Iris pigment epithelial cell (primary cell): ENCODE results near the gene SIMC1.
A peak's percentile ranks its signal among the peaks of the same experiment; 100 is the strongest.
"Not testable (repeated sequence)": the region's sequence is repeated elsewhere in the genome, so short reads cannot be mapped to it uniquely, and the experiment has no call there.

Experiments
- DNase-seq: peaks from one replicate; pipeline ENCODE4 v3.0.0-alpha.2; 2011; ENCODE audit warnings: low read depth

Gene SIMC1

DNA sequence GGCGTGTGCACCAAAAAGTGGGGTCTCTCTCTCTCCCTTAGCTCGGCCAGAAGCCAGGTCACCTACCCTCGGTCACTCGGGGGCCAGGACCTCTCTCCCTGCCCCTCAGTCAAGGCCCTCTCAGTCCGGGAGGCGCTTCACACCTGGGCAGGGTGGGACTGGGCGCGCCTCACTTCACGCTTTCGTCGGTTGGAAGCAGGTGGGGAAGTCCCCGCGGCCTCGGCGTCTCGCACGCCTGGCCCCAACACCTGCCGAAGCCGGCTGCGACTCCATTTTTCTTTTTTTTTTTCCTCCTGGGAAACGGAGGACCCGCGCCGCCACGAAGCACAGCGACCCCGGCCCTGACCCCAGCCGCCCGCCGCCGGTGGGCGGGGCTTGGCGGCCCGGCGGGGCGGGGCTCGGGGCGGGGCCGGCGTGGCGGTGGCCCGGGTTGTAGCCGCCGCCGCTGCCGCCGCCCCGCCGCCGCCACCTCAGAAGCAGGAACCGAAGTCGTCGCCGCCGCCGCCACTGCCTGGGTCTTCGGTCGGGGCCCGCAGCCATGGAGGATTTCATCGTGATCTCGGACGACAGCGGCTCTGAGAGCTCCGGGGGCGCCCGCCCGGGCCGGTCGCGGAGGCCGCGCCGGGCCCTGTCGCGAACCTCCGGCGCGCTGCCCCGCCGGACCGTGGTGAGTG, at the start of gene SIMC1:
Gene SIMC1, plus strand, starts transcription at position 454 of the 674 bp plus-strand sequence. Its CDS starts 85 bp downstream, at position 539.
- not testable (repeated sequence) for DNase-seq

GRCh38 chr5:176188506-176189193, 49.6 kb upstream of the SIMC1 start:
- DNase-seq = no peak

GRCh38 chr5:176189857-176190256, 48.4 kb upstream of the SIMC1 start:
- no peak for DNase-seq

- no peak for DNase-seq
These were observed 47.1 kb upstream of the SIMC1 start for GRCh38 chr5:176190886-176191755.

DNA sequence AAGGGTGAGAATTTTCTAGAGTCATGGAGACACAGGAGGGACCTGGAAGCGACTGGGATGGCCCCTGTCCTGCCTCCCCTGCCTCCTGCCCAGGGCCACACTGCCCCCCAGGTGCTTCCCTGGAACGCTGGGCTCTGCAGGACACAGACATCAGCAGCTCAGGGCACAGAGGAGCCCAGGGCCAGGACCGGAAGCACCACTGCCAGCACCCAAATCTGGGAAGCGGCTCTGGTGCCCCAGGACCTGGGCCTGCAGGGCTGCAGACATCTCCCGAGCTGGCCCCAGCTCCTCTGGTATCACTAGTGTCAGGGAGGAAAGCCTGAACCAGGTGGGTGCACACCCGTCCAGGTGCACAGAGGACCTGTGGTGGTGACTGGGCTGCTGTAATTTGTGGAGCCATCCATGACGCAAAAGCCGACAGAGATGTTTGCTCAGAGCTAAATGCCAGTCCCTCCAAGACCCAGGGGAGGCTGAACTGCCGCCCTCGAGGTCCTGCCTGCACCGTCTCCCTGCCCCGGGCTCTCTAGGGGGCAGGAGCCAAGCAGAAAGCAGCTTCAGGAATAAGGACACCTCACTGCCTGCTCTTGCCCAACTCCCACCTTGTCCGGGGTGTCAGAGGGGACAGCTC, 46.0 kb upstream of the SIMC1 start:
- DNase-seq = no peak

- DNase-seq = not testable (repeated sequence)
These were observed 45.5 kb upstream of the SIMC1 start for GRCh38 chr5:176192722-176193117.

GRCh38 chr5:176193636-176194035, 44.6 kb upstream of the SIMC1 start:
- not testable (repeated sequence) for DNase-seq

GRCh38 chr5:176194238-176195083, 43.8 kb upstream of the SIMC1 start:
- DNase-seq = not testable (repeated sequence)

DNA sequence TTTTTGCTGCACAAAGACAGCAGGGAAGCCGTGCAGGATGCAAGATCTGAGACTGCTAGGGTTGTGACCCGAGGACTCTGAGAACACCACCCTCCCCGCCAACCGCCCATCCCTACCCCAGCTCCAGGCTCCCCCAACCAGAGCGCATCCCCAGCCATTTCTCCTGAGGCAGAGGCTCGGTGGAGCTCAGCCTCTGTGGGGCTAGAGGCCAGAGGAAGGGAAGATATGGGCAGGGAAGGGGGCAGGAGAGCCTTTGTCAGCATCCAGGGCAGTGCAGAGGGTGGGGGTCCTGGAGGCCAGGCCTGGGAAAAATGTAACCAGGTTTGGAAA, 43.2 kb upstream of the SIMC1 start:
- DNase-seq = not testable (repeated sequence)

DNA sequence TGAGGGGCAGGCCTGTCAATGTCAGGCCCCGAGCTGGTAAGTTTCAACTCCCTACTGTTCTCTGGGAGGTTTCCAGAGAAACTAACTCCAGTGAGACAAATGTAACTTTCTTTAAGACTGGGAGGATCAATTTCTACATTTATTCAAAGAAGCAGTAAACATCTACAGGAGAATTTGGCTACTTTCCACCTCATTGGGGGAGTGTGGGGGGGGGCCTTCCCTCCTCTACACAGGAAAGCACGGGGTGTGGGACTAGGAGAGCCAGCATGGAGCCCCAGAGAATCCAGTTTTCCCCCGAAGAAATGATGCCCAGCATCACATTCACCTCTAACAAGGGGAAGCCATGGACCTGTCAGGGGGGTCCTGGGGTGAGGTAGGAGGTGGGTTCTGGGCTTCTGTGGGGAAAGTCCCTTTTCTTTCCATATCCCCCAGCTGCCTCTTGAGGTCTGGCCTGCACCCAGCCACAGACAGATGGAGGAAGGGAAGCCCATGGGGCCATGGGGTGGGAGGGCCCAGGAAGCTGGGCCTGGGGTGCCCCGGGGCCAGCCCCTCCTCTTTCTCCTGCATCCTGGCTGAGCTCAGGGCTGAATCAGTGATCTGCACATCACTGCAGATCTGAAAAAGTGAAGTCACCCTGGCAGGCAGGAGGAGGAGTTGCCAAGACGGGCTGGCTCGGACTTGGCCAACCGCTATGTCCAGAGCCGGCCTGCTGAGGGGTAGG, 42.6 kb upstream of the SIMC1 start:
- DNase-seq = peak; percentile 12

DNA sequence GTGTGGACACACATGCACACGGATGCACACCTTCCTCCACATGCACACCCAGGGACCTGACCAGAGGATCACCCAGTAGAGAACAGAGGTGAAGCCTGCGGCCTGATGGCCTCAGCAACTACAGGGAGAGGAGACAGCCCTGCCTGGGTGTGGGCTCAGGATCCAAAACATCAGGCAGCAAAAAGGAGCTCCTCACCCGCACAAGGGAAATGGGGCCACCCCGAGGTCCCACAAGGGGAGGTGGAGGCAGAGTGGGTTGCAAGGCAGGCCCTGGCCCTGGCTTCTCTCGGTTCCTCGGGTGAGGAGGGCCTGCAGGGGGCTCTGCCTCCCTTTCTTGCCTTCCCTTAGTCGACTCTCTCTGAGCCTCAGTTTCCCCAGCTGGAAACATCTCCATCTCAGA, 41.4 kb upstream of the SIMC1 start:
- not testable (repeated sequence) for DNase-seq

GRCh38 chr5:176197234-176197858, 40.9 kb upstream of the SIMC1 start:
- not testable (repeated sequence) for DNase-seq

GRCh38 chr5:176198299-176198698, 39.9 kb upstream of the SIMC1 start:
- DNase-seq = not testable (repeated sequence)

DNA sequence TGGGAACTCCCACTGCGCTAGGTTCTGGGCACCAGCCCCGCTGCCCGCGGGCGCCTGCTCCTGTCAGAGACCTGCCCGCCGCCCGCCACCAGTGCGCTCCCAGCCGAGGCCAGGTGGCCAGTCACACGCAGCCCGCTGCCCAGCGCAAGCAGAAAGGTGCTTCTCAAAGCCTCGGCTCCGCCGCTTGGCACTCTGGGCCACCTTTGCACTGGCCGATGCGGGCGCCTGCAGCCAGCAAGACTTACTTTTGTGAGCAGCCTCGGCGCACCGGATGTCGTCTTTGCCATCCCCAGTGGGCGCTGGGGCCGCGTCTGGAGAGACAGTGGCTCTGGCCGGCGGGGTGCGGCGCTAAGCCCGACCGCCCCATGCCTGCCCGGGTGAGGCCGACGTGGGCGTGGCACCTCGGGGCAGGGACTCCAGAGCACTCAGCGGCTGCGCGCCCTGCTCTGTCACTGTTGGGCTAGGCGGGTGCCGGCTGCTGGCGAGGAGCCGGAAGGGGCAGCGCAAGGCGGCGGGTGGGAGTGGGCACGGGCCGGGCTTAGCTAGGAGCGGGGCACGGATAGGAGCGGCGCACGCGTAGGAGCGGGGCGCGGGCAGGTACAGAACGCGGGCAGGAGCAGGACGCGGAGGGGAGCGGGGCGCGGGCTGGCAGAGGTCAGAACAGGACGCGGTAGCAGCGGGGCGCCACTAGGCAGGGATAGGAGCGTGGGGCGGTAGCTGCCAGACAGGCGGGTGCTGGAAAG, 39.1 kb upstream of the SIMC1 start:
- not testable (repeated sequence) for DNase-seq

GRCh38 chr5:176199803-176200399, 38.3 kb upstream of the SIMC1 start:
- DNase-seq = not testable (repeated sequence)

DNA sequence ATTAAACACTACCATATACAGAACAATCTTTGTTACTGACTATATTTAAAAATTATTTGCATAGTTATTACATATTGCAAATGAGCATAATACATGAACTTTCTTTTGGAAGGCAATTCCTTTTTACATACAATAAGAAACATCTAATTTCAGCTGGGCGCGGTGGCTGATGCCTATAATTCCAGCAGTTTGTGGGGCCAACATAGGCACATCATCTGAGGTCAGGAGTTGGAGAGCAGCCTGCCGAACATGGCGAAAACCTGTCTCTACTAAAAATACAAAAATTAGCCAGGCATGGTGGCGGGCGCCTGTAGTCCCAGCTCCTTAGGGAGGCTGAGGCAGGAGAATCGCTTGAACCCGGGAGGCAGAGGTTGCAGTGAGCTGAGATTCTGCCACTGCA, 36.4 kb upstream of the SIMC1 start:
- no peak for DNase-seq

GRCh38 chr5:176203086-176203485, 35.1 kb upstream of the SIMC1 start:
- DNase-seq = no peak

DNA sequence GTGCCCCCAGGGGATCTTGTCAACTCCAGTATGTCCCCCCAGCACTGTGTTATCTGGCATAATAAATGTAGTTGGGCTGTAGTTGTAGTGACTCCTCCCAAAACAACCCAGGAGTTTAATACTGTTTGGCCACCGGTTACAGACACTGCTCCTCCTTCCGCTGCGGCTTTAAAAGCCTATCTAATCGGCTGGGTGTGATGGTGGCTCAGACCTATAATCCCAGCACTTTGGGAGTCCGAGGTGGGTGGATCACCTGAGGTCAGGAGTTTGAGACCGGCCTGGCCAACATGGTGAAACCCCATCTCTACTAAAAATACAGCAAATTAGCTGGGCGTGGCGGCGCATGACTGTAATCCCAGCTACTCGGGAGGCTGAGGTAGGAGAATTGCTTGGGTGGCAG, 34.7 kb upstream of the SIMC1 start:
- not testable (repeated sequence) for DNase-seq

DNA sequence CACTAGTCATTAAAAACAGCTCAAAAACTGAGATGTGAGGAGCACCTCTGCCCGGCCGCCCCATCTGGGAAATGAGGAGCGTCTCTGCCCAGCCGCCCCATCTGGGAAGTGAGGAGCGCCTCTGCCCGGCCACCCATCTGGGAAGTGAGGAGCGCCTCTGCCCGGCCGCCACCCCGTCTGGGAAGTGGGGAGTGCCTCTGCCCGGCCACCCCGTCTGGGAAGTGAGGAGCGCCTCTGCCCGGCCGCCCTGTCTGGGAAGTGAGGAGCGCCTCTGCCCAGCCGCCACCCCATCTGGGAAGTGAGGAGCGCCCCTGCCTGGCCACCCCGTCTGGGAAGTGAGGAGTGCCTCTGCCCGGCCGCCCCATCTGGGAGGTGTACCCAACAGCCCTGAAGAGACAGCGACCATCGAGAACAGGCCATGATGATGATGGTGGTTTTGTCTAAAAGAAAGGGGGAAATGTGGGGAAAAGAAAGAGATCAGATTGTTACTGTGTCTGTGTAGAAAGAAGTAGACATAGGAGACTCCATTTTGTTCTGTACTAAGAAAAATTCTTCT, 23.7 kb upstream of the SIMC1 start:
- not testable (repeated sequence) for DNase-seq
